Measurements from ENCODE around the gene SRSF5. TPM values are rescaled to one million over a fixed set of nuclear protein-coding genes. Genes with fewer than 3 reads are reported as not detected.

SRSF5 gene
- total RNA-seq, 1 donor from 2014 or later, result 386 TPM

- H3K4me1 ChIP-seq, result no peaks in the 10 kb centered on the region
- no peak for TF ChIP-seq POLR2A (IDR thresholded peaks at IDR 0.05)
- TF ChIP-seq, protein P1, sequence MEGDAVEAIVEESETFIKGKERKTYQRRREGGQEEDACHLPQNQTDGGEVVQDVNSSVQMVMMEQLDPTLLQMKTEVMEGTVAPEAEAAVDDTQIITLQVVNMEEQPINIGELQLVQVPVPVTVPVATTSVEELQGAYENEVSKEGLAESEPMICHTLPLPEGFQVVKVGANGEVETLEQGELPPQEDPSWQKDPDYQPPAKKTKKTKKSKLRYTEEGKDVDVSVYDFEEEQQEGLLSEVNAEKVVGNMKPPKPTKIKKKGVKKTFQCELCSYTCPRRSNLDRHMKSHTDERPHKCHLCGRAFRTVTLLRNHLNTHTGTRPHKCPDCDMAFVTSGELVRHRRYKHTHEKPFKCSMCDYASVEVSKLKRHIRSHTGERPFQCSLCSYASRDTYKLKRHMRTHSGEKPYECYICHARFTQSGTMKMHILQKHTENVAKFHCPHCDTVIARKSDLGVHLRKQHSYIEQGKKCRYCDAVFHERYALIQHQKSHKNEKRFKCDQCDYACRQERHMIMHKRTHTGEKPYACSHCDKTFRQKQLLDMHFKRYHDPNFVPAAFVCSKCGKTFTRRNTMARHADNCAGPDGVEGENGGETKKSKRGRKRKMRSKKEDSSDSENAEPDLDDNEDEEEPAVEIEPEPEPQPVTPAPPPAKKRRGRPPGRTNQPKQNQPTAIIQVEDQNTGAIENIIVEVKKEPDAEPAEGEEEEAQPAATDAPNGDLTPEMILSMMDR (IDR thresholded peaks at IDR 0.05), result no peak
- TF ChIP-seq POLR2AphosphoS5 (IDR thresholded peaks at IDR 0.05; ENCODE audit: insufficient read depth in 1 of 2, low read depth in 1 of 2), result no peak
- no peaks in the 10 kb centered on the region for H3K36me3 ChIP-seq
- intact Hi-C loops (cut with DNase I), result no loop called here
- H3K27me3 ChIP-seq, result no peaks in the 10 kb centered on the region
- no peak overlapping the region for H3K4me3 ChIP-seq
- H3K27ac ChIP-seq, result no peak overlapping the region
- DNase-seq (ENCODE audit: extremely low spot score in 2 of 2), result no peak
- no peaks in the 10 kb centered on the region for H3K9me3 ChIP-seq
Observed at GRCh38 chr14:69756298-69756697, 10.6 kb upstream of the SRSF5 start.

DNA sequence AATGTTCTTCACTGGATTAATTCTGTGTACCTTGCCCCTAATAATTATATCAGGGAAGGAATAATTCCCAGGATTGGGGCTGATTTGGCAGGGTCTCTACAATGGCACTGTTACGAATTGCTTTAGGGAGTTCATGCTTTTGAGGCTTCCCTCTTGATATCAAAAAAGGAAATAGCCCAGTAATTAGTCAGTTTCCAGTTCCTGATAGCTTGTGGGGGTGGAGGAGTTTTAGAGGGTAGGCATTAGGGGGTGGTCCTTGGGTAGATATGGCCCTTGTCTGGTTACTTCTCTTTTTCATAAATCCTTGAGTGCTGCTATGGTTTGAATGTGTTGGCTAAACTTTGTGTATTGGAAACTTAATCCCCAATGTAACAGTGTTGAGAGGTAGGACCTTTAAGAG lies 6.1 kb upstream of the SRSF5 start:
- H3K36me3 ChIP-seq, result no peaks in the 10 kb centered on the region
- intact Hi-C loops (cut with DNase I), result no loop called here
- TF ChIP-seq, protein P1 (IDR thresholded peaks at IDR 0.05), result no peak

GRCh38 chr14:69763761-69764510 lies 3.0 kb upstream of the SRSF5 start:
- Histone ChIP-seq H3K9me3 (no peaks in the 10 kb centered on the region), H3K36me3 (peaks cover 0 to 10% of the 10 kb centered on the region in 2 donors), H3K4me1 (peaks cover 18% of the 10 kb centered on the region), H3K4me3 (no peak overlapping the region), H3K27me3 (no peaks in the 10 kb centered on the region), H3K27ac (no peak overlapping the region)
- DNase-seq (ENCODE audit: extremely low spot score in 2 of 2), result no peak
- TF ChIP-seq POLR2AphosphoS5 (IDR thresholded peaks at IDR 0.05; ENCODE audit: insufficient read depth in 1 of 2, low read depth in 1 of 2) (no peak), POLR2A (IDR thresholded peaks at IDR 0.05) (no peak)
- TF ChIP-seq, protein P1 (IDR thresholded peaks at IDR 0.05), result no peak
- intact Hi-C loops (cut with DNase I), result no loop called here

More for the DNA sequence above, 6.1 kb upstream of the SRSF5 start:
- H3K4me1 ChIP-seq, result no peaks in the 10 kb centered on the region
- H3K27ac ChIP-seq, result no peak overlapping the region
- H3K9me3 ChIP-seq, result no peaks in the 10 kb centered on the region
- no peak for DNase-seq (ENCODE audit: extremely low spot score in 2 of 2)
- H3K4me3 ChIP-seq, result no peak overlapping the region
- H3K27me3 ChIP-seq, result no peaks in the 10 kb centered on the region

GRCh38 chr14:69767369-69767999 lies 542 bp downstream of the SRSF5 start:
- intact Hi-C loops (cut with DNase I), result no loop called here
- TF ChIP-seq, protein P1 (IDR thresholded peaks at IDR 0.05), result no peak
- TF ChIP-seq POLR2AphosphoS5 (IDR thresholded peaks at IDR 0.05; ENCODE audit: insufficient read depth in 1 of 2, low read depth in 1 of 2), result peak; percentile 26 to 98
- TF ChIP-seq POLR2A (IDR thresholded peaks at IDR 0.05), result peak in 1 of 2 donors; percentile 95
- Histone ChIP-seq H3K27me3 (no peaks in the 10 kb centered on the region), H3K36me3 (peaks cover 11 to 45% of the 10 kb centered on the region in 2 donors), H3K27ac (peak overlapping the region; percentile 99), H3K4me1 (peaks cover 53% of the 10 kb centered on the region), H3K4me3 (peak overlapping the region; percentile 80 to 89), H3K9me3 (no peaks in the 10 kb centered on the region)
- DNase-seq (ENCODE audit: extremely low spot score in 2 of 2), result peak in 1 of 2 donors; percentile 88

DNA sequence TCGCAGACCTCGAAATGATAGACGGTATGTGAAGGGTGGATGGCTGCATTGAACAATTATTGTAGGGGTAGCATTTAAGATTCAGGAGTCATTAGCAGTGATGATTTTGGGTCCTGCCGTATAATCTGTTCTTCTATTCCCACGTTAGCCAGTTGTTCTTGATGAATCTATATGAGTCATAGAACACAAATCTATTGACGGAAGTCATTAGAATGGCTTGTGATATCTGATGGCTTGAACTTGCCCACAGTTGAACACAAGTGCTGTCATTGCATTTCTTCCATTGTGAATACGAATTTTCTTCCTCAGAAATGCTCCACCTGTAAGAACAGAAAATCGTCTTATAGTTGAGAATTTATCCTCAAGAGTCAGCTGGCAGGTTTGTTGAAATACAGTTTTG lies 1.9 kb downstream of the SRSF5 start:
- H3K27ac ChIP-seq, result peak overlapping the region; percentile 99

More for the DNA sequence above, 1.9 kb downstream of the SRSF5 start:
- peak overlapping the region; percentile 80 to 89 for H3K4me3 ChIP-seq
- intact Hi-C loops (cut with DNase I), result no loop called here
- H3K27me3 ChIP-seq, result no peaks in the 10 kb centered on the region
- H3K4me1 ChIP-seq, result peaks cover 57% of the 10 kb centered on the region
- H3K36me3 ChIP-seq, result peaks cover 11 to 59% of the 10 kb centered on the region in 2 donors
- TF ChIP-seq, protein P1 (IDR thresholded peaks at IDR 0.05), result no peak
- no peak for TF ChIP-seq POLR2A (IDR thresholded peaks at IDR 0.05)
- no peak for TF ChIP-seq POLR2AphosphoS5 (IDR thresholded peaks at IDR 0.05; ENCODE audit: insufficient read depth in 1 of 2, low read depth in 1 of 2)
- H3K9me3 ChIP-seq, result no peaks in the 10 kb centered on the region
- DNase-seq (ENCODE audit: extremely low spot score in 2 of 2), result no peak

Measured in vagina (tissue), 2 donors.